Muscle layer of duodenum (tissue), 2 donors: ENCODE results near the gene NCOA7.

ENCODE experiments used
- H3K27ac ChIP-seq: one replicate; pipeline ENCODE4 v1.7.0; 2013; ENCODE audit warnings: mild to moderate bottlenecking, low read length
- H3K27me3 ChIP-seq: one replicate; pipeline ENCODE4 v1.7.0; 2013; ENCODE audit warnings: low read depth, mild to moderate bottlenecking, control low read depth, low read length
- H3K36me3 ChIP-seq, 2 donors: one replicate each; pipeline ENCODE4 v1.7.0; 2013; ENCODE audit warnings: low read length in 2 of 2, control low read depth in 1 of 2, mild to moderate bottlenecking in 1 of 2; ENCODE audit not compliant: insufficient read depth in 2 of 2, control insufficient read depth in 1 of 2
- H3K4me1 ChIP-seq, 2 donors: one replicate each; pipeline ENCODE4 v1.7.0; 2013; ENCODE audit warnings: low read length in 2 of 2, mild to moderate bottlenecking in 2 of 2, control low read depth in 1 of 2, moderate library complexity in 1 of 2; ENCODE audit not compliant: insufficient read depth in 2 of 2, control insufficient read depth in 1 of 2
- H3K4me3 ChIP-seq, 2 donors: one replicate each; pipeline ENCODE4 v1.7.0; 2013; ENCODE audit warnings: low read length in 2 of 2, low read depth in 1 of 2, mild to moderate bottlenecking in 1 of 2
- H3K9me3 ChIP-seq, 2 donors: one replicate each; pipeline ENCODE4 v1.7.0; 2013; ENCODE audit warnings: low read length in 2 of 2, control low read depth in 1 of 2, mild to moderate bottlenecking in 1 of 2; ENCODE audit not compliant: control insufficient read depth in 1 of 2
- donor health status: healthy.

The NCOA7 gene

GRCh38 chr6:125819535-125820326 lies 29.0 kb downstream of the NCOA7 start:
- Histone ChIP-seq H3K9me3 (no peaks in the 10 kb centered on the region), H3K27me3 (no peaks in the 10 kb centered on the region), H3K4me3 (no peak overlapping the region), H3K27ac (no peak overlapping the region), H3K4me1 (peaks cover 14 to 20% of the 10 kb centered on the region in 2 donors), H3K36me3 (peaks cover 0 to 3% of the 10 kb centered on the region in 2 donors)

GRCh38 chr6:125821825-125822281 lies 31.1 kb downstream of the NCOA7 start:
- no peak overlapping the region for H3K27ac ChIP-seq
- no peak overlapping the region for H3K4me3 ChIP-seq

GRCh38 chr6:125823180-125823579 lies 32.4 kb downstream of the NCOA7 start:
- H3K9me3 ChIP-seq, result no peaks in the 10 kb centered on the region
- H3K4me3 ChIP-seq, result no peak overlapping the region
- H3K27me3 ChIP-seq, result no peaks in the 10 kb centered on the region
- H3K27ac ChIP-seq, result no peak overlapping the region
- peaks cover 0 to 3% of the 10 kb centered on the region in 2 donors for H3K36me3 ChIP-seq
- peaks cover 14% of the 10 kb centered on the region in 2 donors for H3K4me1 ChIP-seq

More at GRCh38 chr6:125821825-125822281, 31.1 kb downstream of the NCOA7 start:
- Histone ChIP-seq H3K4me1 (peaks cover 14% of the 10 kb centered on the region in 2 donors), H3K36me3 (peaks cover 0 to 3% of the 10 kb centered on the region in 2 donors), H3K9me3 (no peaks in the 10 kb centered on the region), H3K27me3 (no peaks in the 10 kb centered on the region)

- H3K4me3 ChIP-seq, result no peak overlapping the region
- H3K27me3 ChIP-seq, result no peaks in the 10 kb centered on the region
- peaks cover 7 to 8% of the 10 kb centered on the region in 2 donors for H3K4me1 ChIP-seq
- H3K36me3 ChIP-seq, result peaks cover 0 to 2% of the 10 kb centered on the region in 2 donors
- no peaks in the 10 kb centered on the region for H3K9me3 ChIP-seq
- no peak overlapping the region for H3K27ac ChIP-seq
Measured at GRCh38 chr6:125824946-125825771, 34.4 kb downstream of the NCOA7 start.

- no peak overlapping the region for H3K4me3 ChIP-seq
- no peaks in the 10 kb centered on the region for H3K36me3 ChIP-seq
- H3K27ac ChIP-seq, result no peak overlapping the region
- H3K27me3 ChIP-seq, result no peaks in the 10 kb centered on the region
- H3K4me1 ChIP-seq, result peaks cover 0 to 1% of the 10 kb centered on the region in 2 donors
- no peaks in the 10 kb centered on the region for H3K9me3 ChIP-seq
Measured at GRCh38 chr6:125826695-125827463, 36.1 kb downstream of the NCOA7 start.

- H3K27ac ChIP-seq, result no peak overlapping the region
- no peaks in the 10 kb centered on the region for H3K4me1 ChIP-seq
- H3K9me3 ChIP-seq, result no peaks in the 10 kb centered on the region
- no peaks in the 10 kb centered on the region for H3K36me3 ChIP-seq
- no peaks in the 10 kb centered on the region for H3K27me3 ChIP-seq
- no peak overlapping the region for H3K4me3 ChIP-seq
Measured at GRCh38 chr6:125827788-125828320, 37.1 kb downstream of the NCOA7 start.

GRCh38 chr6:125828476-125829039 lies 37.8 kb downstream of the NCOA7 start:
- Histone ChIP-seq H3K4me3 (no peak overlapping the region), H3K4me1 (peaks cover 0 to under 1% of the 10 kb centered on the region in 2 donors), H3K36me3 (no peaks in the 10 kb centered on the region), H3K9me3 (no peaks in the 10 kb centered on the region), H3K27me3 (no peaks in the 10 kb centered on the region), H3K27ac (no peak overlapping the region)

- Histone ChIP-seq H3K36me3 (no peaks in the 10 kb centered on the region), H3K9me3 (no peaks in the 10 kb centered on the region), H3K4me3 (no peak overlapping the region), H3K27me3 (no peaks in the 10 kb centered on the region), H3K27ac (no peak overlapping the region), H3K4me1 (peaks cover 0 to 4% of the 10 kb centered on the region in 2 donors)
Measured at GRCh38 chr6:125829433-125829832, 38.7 kb downstream of the NCOA7 start.

- Histone ChIP-seq H3K27me3 (no peaks in the 10 kb centered on the region), H3K27ac (no peak overlapping the region), H3K36me3 (no peaks in the 10 kb centered on the region), H3K4me3 (no peak overlapping the region), H3K9me3 (no peaks in the 10 kb centered on the region), H3K4me1 (peaks cover 0 to 11% of the 10 kb centered on the region in 2 donors)
Measured at GRCh38 chr6:125831659-125832058, 40.9 kb downstream of the NCOA7 start.

- no peak overlapping the region for H3K4me3 ChIP-seq
- H3K36me3 ChIP-seq, result no peaks in the 10 kb centered on the region
- no peaks in the 10 kb centered on the region for H3K9me3 ChIP-seq
- peak overlapping the region; percentile 18 for H3K27ac ChIP-seq
- H3K4me1 ChIP-seq, result peaks cover 0 to 11% of the 10 kb centered on the region in 2 donors
- H3K27me3 ChIP-seq, result no peaks in the 10 kb centered on the region
Measured at GRCh38 chr6:125832391-125833117, 41.8 kb downstream of the NCOA7 start.
